Gastrocnemius medialis (tissue), 4 donors: ENCODE results near the gene SLC9C1. TPM values are rescaled to one million over a fixed set of nuclear protein-coding genes. Genes with fewer than 3 reads are reported as not detected.

ENCODE experiments used
- ATAC-seq, 2 donors: fragments of 150-250 bp; one replicate each; pipeline ENCODE4 v1.9.1; 2016
- DNase-seq, 2 donors: peaks; one replicate each; pipeline ENCODE4 v3.0.0-alpha.2; 2019
- H3K27ac ChIP-seq, 4 donors: fragments of 200-600 bp; sonication (generic); 1 replicate in 1 of 4; 2 replicates in 3 of 4; pipeline ENCODE4 v1.5.1; 2016 to 2018; ENCODE audit warnings: mild to moderate bottlenecking in 2 of 4, moderate library complexity in 1 of 4
- H3K27me3 ChIP-seq, 3 donors: fragments of 200-600 bp; sonication (generic) in 2 of 3; 1 replicate in 1 of 3; 2 replicates in 2 of 3; pipeline versions ENCODE4 v1.5.1 to v1.6.0; 2016 to 2019; ENCODE audit warnings: mild to moderate bottlenecking in 1 of 3, moderate library complexity in 1 of 3
- H3K36me3 ChIP-seq, 2 donors: fragments of 200-600 bp; sonication (generic) in 1 of 2; one replicate each; pipeline ENCODE4 v1.5.1; 2017 to 2018
- H3K4me1 ChIP-seq, 2 donors: fragments of 200-600 bp; sonication (generic) in 1 of 2; one replicate each; pipeline ENCODE4 v1.5.1; 2016 to 2017; ENCODE audit warnings: mild to moderate bottlenecking in 2 of 2
- H3K4me3 ChIP-seq, 4 donors: fragments of 200-600 bp; sonication (generic) in 3 of 4; 1 replicate in 1 of 4; 2 replicates in 3 of 4; pipeline ENCODE4 v1.5.1; 2016 to 2019; ENCODE audit warnings: mild to moderate bottlenecking in 2 of 4
- H3K9me3 ChIP-seq, 3 donors: fragments of 200-600 bp; sonication (generic) in 2 of 3; 1 replicate in 1 of 3; 2 replicates in 2 of 3; pipeline ENCODE4 v1.5.1; 2016 to 2019
- POLR2A ChIP-seq, 2 donors: fragments of 450-650 bp; IDR thresholded peaks; one replicate each; pipeline ENCODE4 v1.6.1; 2017; ENCODE audit warnings: antibody characterized with exemption in 2 of 2, mild to moderate bottlenecking in 2 of 2, moderate library complexity in 2 of 2
- in situ Hi-C, 4 donors: fragments of 200-750 bp; cut with MboI; loops; one replicate each; pipeline versions ENCODE4 v1.15.0 to v1.8.0; 2017; ENCODE audit warnings: low sequenced_read_pairs in 4 of 4
- intact Hi-C: fragments of 100-400 bp; cut with DNase I; formaldehyde crosslinking; loops from one replicate; pipeline ENCODE4 v1.15.1; 2023; ENCODE audit warnings: low total_unique reads
- total RNA-seq, 4 donors: library from RNA; depleted of rRNA; stranded (reverse); fragments of >200 nt; gene quantifications; one replicate each; pipeline versions ENCODE4 v1.1.0 to v1.2.3, GENCODE V29; 2016
- TF ChIP-seq, protein P1 (sequence below), 5 experiments: fragments of 450-650 bp in 3 of 5; fragments of 200-600 bp in 2 of 5; sonication (generic) in 2 of 5; IDR thresholded peaks in 4 of 5; conservative IDR thresholded peaks in 1 of 5; 1 replicate in 4 of 5; 2 replicates in 1 of 5; pipeline ENCODE4 v1.5.1; 2016 to 2019; ENCODE audit warnings: antibody characterized with exemption in 5 of 5, mild to moderate bottlenecking in 3 of 5, moderate library complexity in 3 of 5

The SLC9C1 gene
- total RNA-seq, 4 donors from 2014 or later: not detected

DNA sequence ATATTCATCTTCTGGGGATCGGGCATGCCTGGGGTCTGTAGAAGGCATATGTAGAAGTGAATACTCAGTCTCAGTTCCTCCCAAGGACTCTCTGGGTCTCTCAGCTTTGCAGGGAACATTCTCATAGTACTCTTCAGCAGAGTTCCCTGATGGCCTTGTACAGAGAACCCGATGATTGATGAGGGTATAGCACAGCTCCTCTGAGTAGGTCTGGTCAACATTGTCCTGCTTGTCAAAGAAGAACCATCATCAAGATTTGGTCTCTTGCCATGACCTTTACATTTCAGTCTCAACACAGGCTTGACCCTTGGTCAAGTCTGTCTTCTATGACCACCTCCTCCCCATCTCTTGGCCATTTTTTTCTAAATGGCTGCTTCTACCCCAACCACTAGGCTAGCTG is 170.5 kb downstream of the SLC9C1 start:
- Histone ChIP-seq H3K36me3 (no peaks in the 10 kb centered on the region), H3K9me3 (no peaks in the 10 kb centered on the region), H3K4me1 (no peaks in the 10 kb centered on the region), H3K27ac (no peak overlapping the region), H3K4me3 (no peak overlapping the region), H3K27me3 (no peaks in the 10 kb centered on the region)
- no peak for ATAC-seq
- TF ChIP-seq, protein P1, sequence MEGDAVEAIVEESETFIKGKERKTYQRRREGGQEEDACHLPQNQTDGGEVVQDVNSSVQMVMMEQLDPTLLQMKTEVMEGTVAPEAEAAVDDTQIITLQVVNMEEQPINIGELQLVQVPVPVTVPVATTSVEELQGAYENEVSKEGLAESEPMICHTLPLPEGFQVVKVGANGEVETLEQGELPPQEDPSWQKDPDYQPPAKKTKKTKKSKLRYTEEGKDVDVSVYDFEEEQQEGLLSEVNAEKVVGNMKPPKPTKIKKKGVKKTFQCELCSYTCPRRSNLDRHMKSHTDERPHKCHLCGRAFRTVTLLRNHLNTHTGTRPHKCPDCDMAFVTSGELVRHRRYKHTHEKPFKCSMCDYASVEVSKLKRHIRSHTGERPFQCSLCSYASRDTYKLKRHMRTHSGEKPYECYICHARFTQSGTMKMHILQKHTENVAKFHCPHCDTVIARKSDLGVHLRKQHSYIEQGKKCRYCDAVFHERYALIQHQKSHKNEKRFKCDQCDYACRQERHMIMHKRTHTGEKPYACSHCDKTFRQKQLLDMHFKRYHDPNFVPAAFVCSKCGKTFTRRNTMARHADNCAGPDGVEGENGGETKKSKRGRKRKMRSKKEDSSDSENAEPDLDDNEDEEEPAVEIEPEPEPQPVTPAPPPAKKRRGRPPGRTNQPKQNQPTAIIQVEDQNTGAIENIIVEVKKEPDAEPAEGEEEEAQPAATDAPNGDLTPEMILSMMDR (IDR thresholded peaks at IDR 0.05 in 4 of 5, conservative IDR thresholded peaks at IDR 0.05 in 1 of 5): no peak
- no peak for TF ChIP-seq POLR2A (IDR thresholded peaks at IDR 0.05)
- in situ Hi-C loops: loop anchor here in 1 of 4 donors (25.0 kb wide), 1 partner anchor 389 kb away; no protein-coding TSS in a partner anchor
- DNase-seq: no peak
- intact Hi-C loops: no loop called here

DNA sequence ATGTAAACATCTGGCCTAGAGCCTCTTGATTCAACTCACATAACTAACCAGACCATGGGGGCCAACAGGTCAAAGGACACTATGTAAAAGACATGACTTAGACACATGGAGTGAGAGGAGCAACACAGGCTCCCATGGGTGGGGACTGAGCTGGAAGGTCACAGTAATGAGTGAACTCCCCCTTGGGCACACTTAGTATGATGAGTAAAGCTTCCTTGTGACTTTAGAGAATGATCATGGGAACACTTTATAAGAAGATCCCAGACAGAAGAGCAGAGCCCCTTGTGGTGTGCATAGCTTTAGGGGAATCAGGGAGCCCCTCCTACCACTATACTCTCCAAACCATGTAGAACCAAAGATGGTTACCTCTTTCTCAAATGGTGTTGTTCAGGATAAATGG is 171.1 kb downstream of the SLC9C1 start:
- ATAC-seq: no peak
- Histone ChIP-seq H3K4me3 (no peak overlapping the region), H3K4me1 (no peaks in the 10 kb centered on the region), H3K27me3 (no peaks in the 10 kb centered on the region), H3K27ac (no peak overlapping the region), H3K9me3 (no peaks in the 10 kb centered on the region), H3K36me3 (no peaks in the 10 kb centered on the region)
- intact Hi-C loops (no loop called here), in situ Hi-C loops (loop anchor here in 1 of 4 donors (25.0 kb wide), 1 partner anchor 389 kb away; no protein-coding TSS in a partner anchor)
- no peak for TF ChIP-seq POLR2A (IDR thresholded peaks at IDR 0.05)
- TF ChIP-seq, protein P1 (IDR thresholded peaks at IDR 0.05 in 4 of 5, conservative IDR thresholded peaks at IDR 0.05 in 1 of 5): no peak
- no peak for DNase-seq

DNA sequence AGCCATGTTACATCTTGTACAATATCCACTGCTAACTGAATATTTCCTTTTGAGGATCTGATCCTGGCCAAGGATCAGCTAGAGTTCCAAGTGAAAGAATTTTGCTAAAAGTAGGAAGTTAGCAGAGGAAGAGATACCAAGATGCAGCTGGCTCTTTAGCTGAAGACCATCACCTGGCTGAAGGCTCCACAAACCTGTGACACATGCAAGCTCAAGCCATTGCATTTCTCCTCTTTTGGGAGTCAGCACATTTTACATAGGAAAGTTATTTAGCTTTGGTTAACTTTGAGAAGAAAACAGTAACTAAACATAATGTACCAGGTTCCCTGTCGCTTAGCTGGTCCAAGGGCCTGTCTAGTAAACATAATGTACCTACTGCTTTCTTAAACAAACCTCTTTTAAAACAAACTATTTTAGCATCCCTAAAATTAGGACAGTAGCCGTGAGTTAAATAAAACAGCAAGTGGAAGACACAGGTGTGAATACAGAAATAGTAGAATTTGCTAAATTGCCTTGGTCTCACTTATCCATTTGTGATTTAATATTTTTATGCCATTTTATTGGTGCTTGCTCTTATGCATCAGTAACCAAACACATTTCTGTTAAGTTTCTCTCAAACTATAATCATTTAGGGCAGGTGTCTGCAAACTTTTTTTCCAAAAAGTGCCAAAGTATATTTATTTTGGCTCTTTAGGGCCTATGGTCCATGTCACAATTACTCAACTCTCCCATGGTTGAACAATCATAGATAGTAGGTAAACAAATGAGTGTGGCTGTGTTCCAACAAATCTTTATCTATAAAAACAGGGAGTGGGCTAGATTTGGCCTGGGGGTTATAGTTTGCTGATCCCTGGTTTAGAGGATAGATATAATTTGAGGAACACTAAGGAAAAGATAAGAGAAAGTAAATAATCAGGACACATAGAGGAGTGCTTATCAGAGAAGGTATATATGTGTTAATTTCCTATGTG is 172.2 kb downstream of the SLC9C1 start:
- Histone ChIP-seq H3K4me1 (no peaks in the 10 kb centered on the region), H3K27me3 (no peaks in the 10 kb centered on the region), H3K36me3 (no peaks in the 10 kb centered on the region), H3K4me3 (no peak overlapping the region), H3K27ac (no peak overlapping the region), H3K9me3 (no peaks in the 10 kb centered on the region)
- DNase-seq (no peak), ATAC-seq (no peak)
- intact Hi-C loops: no loop called here
- in situ Hi-C loops: loop anchor here in 1 of 4 donors (25.0 kb wide), 1 partner anchor 390 kb away; no protein-coding TSS in a partner anchor
- TF ChIP-seq, protein P1 (IDR thresholded peaks at IDR 0.05 in 4 of 5, conservative IDR thresholded peaks at IDR 0.05 in 1 of 5): no peak
- no peak for TF ChIP-seq POLR2A (IDR thresholded peaks at IDR 0.05)

- Histone ChIP-seq H3K27me3 (no peaks in the 10 kb centered on the region), H3K36me3 (no peaks in the 10 kb centered on the region), H3K4me3 (no peak overlapping the region), H3K27ac (no peak overlapping the region), H3K4me1 (no peaks in the 10 kb centered on the region), H3K9me3 (no peaks in the 10 kb centered on the region)
- DNase-seq (no peak), ATAC-seq (no peak)
- in situ Hi-C loops (loop anchor here in 1 of 4 donors (25.0 kb wide), 1 partner anchor 392 kb away; no protein-coding TSS in a partner anchor), intact Hi-C loops (loop anchor here (10.0 kb wide), 1 partner anchor 415 kb away; no protein-coding TSS in a partner anchor)
- no peak for TF ChIP-seq POLR2A (IDR thresholded peaks at IDR 0.05)
- TF ChIP-seq, protein P1 (IDR thresholded peaks at IDR 0.05 in 4 of 5, conservative IDR thresholded peaks at IDR 0.05 in 1 of 5): no peak
These were observed 173.8 kb downstream of the SLC9C1 start for GRCh38 chr3:112119962-112120836.
